ENCODE measurements around the gene LIMS2. TPM values are rescaled to one million over a fixed set of nuclear protein-coding genes. Genes with fewer than 3 reads are reported as not detected.

LIMS2 gene
- total and polyA plus RNA-seq, 2 donors (not counting 3 experiments of a cell fraction or from before 2014, with no cell fraction given), result 48.3 to 55.6 TPM

DNA sequence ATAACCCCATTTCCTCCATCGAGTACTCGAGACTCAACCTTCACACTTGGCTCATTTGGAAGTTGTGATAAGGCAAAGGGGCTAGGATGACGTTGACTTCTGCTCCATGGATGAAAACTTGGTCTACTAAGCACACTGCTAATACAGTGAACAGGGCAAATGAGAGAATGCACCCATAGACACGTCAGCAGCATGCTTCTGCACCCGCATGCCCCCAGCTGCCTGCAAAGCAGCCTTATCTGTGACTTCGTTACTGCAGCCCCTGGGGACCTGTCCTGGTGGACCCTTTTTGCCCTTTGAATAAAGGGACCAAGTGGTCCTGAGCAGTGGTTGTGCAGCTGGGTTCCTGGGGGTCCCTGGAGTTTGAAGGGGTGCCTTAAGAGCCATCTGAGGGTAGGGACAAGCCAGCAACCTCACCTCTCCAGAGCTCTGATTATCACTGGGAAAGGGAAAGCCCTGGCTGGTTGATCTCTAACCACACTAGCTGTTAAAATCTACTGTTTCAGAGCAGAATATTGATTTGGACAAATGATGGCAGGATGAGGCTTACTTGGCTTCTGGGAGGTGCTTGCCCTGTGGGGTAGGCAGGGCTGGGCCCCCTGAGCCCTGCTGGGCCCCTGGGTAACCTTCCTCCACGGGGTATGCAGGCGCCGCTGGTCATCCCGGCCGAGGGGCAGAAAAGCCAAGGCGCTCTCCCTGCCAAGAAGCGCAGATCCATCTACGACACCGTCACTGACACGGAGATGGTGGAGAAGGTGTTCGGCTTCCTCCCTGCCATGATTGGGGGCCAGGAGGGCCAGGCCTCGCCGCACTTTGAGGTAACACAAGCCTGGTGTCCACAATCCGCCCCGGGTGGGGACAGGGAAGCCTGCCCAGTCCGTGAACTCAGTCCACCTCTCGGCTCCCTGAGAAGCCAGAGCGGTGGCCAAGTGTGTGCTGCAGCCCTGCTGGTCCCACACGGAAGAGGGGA, 67.0 kb downstream of the LIMS2 start:
- TF ChIP-seq MYC (IDR thresholded peaks at IDR 0.05; ENCODE audit: low read depth, low read length) (no peak), JUN (IDR thresholded peaks at IDR 0.05; ENCODE audit: borderline replicate concordance, insufficient read depth, insufficient read length, low read depth) (no peak), EZH2 (IDR thresholded peaks at IDR 0.05; ENCODE audit: borderline replicate concordance, low read depth, low read length, severe bottlenecking) (no peak), FOS (IDR thresholded peaks at IDR 0.05; ENCODE audit: borderline replicate concordance, insufficient read depth, low read length) (no peak), POLR2AphosphoS5 (IDR thresholded peaks at IDR 0.05; ENCODE audit: insufficient read depth, low read depth, low read length) (no peak), POLR2A (IDR thresholded peaks at IDR 0.05; ENCODE audit: low read depth, low read length) (no peak), GATA2 (IDR thresholded peaks at IDR 0.05; ENCODE audit: insufficient read depth, insufficient read length, low read depth, low read length) (no peak)
- TF ChIP-seq, protein P1, sequence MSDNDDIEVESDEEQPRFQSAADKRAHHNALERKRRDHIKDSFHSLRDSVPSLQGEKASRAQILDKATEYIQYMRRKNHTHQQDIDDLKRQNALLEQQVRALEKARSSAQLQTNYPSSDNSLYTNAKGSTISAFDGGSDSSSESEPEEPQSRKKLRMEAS (IDR thresholded peaks at IDR 0.05; ENCODE audit: insufficient read depth, insufficient read length), result no peak
- TF ChIP-seq, protein P2, sequence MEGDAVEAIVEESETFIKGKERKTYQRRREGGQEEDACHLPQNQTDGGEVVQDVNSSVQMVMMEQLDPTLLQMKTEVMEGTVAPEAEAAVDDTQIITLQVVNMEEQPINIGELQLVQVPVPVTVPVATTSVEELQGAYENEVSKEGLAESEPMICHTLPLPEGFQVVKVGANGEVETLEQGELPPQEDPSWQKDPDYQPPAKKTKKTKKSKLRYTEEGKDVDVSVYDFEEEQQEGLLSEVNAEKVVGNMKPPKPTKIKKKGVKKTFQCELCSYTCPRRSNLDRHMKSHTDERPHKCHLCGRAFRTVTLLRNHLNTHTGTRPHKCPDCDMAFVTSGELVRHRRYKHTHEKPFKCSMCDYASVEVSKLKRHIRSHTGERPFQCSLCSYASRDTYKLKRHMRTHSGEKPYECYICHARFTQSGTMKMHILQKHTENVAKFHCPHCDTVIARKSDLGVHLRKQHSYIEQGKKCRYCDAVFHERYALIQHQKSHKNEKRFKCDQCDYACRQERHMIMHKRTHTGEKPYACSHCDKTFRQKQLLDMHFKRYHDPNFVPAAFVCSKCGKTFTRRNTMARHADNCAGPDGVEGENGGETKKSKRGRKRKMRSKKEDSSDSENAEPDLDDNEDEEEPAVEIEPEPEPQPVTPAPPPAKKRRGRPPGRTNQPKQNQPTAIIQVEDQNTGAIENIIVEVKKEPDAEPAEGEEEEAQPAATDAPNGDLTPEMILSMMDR (IDR thresholded peaks at IDR 0.05; ENCODE audit: extremely low read depth in 1 of 2, insufficient read depth in 1 of 2, low read depth in 1 of 2, low read length in 2 of 2), result no peak
- DNase-seq (ENCODE audit: low read depth, low spot score) (no peak), FAIRE-seq (no peak)
- Histone ChIP-seq H3K4me3 (replicated peaks in 1 of 3; ENCODE audit: insufficient read depth in 1 of 3, low read depth in 1 of 3, low read length in 3 of 3) (no peak overlapping the region), H3K36me3 (ENCODE audit: control insufficient read depth in 2 of 2, extremely low read depth in 1 of 2, insufficient read depth in 2 of 2, low read length in 2 of 2) (no peaks in the 10 kb centered on the region), H3K9me3 (replicated peaks; ENCODE audit: control insufficient read depth, insufficient read depth, low read length) (no peaks in the 10 kb centered on the region), H3K4me2 (ENCODE audit: insufficient read depth, low read length) (no peak overlapping the region), H3K9me1 (replicated peaks; ENCODE audit: control insufficient read depth, extremely low read depth, insufficient read depth, low read length) (no peaks in the 10 kb centered on the region), H3K4me1 (ENCODE audit: control insufficient read depth, extremely low read depth, insufficient read depth, low read length) (no peaks in the 10 kb centered on the region), H3K27me3 (ENCODE audit: control insufficient read depth in 2 of 2, insufficient read depth in 2 of 2, low read length in 2 of 2) (no peaks in the 10 kb centered on the region), H3K27ac (ENCODE audit: insufficient read depth, low read depth, low read length) (no peak overlapping the region), H3K9ac (replicated peaks; ENCODE audit: extremely low read depth, insufficient read depth, low read length) (no peak overlapping the region), H3K79me2 (ENCODE audit: control insufficient read depth, insufficient read depth, low read length) (no peaks in the 10 kb centered on the region), H4K20me1 (replicated peaks; ENCODE audit: control insufficient read depth, extremely low read depth, insufficient read depth, low read length) (no peaks in the 10 kb centered on the region), H2AFZ (ENCODE audit: low read depth, low read length) (no peak overlapping the region)
- CTCF ChIA-PET, result interaction anchor here (1.0 to 3.1 kb wide), 3 partner anchors 9 to 17 kb away, joined by 3 to 23 read pairs (median 9); no protein-coding TSS in a partner anchor
- dilution Hi-C loops (cut with MboI; ENCODE audit: extremely low pct_ligation_motif_present, low sequenced_read_pairs), result no loop called here
- POLR2A ChIA-PET, result no interaction called here
- intact Hi-C loops (cut with micrococcal nuclease), result no loop called here
- no TSS peak for BruUV-seq (replicated peaks)
